Measurements from ENCODE around the gene POLR3H.

Gene POLR3H

DNA sequence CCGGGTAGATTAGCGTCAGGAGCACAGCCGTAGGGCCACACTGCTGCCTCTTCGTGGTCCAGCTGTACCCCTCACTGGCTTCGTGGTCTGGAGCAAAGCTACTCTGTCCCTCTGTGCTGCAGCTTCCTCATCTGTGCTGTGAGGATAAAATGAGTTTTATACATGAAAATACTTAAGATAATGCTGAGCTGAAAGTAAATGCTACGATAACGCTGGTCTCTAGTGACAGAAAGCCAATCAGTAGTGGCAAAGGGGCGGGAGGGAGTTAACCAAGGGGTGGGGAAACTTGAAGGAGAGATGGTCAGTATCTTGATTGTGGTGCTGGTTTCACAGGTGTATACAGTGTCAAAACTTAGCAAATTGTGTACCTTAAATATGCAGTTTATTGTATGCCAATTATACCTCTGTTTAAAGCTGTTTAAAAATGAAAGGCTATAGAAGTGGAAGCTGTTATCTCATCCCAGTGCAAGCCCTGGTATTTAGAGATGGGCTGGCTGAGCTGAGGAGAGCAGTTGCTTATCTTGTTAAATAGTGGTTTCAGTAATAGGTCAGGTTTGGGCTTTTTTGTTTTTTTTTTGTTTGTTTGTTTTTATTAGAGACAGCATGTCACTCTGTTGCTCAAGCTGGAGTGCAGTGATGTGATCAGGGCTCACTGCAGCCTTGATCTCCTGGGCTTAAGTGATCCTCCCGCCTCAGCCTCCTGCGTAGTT, 38.6 kb downstream of the POLR3H start:
- H3K4me3 ChIP-seq (ENCODE audit: low read length): no peak overlapping the region
- H3K27ac ChIP-seq (ENCODE audit: low read length): no peak overlapping the region
- H3K9ac ChIP-seq (ENCODE audit: low read length): no peak overlapping the region
- no peaks in the 10 kb centered on the region for H3K27me3 ChIP-seq (ENCODE audit: control insufficient read depth, insufficient read depth, low read length)
- peaks cover 38% of the 10 kb centered on the region for H3K36me3 ChIP-seq (ENCODE audit: control insufficient read depth, low read depth, low read length)
- no peaks in the 10 kb centered on the region for H3K4me1 ChIP-seq (ENCODE audit: control insufficient read depth, low read depth, low read length)
- H3K9me3 ChIP-seq (ENCODE audit: control insufficient read depth, low read depth, low read length): no peaks in the 10 kb centered on the region

DNA sequence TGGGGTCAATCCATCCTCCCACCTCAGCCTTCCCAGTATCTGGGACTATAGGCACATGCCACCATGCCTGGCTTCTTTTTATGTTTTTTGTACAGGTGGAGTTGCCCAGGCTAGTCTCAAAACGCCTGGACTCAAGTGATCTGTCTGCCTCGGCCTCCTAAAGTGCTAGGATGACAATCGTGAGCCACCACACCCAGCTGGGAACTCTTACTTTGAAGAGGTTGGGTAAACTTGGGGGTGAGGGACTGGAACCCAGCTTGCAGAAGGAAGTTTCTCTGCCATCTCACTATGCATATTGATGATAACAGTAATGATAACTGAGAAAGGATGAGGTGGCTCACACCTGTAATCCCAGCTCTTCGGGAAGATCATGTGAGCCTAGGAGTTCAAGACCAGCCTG, 39.5 kb downstream of the POLR3H start:
- Histone ChIP-seq H3K27me3 (ENCODE audit: control insufficient read depth, insufficient read depth, low read length) (no peaks in the 10 kb centered on the region), H3K4me1 (ENCODE audit: control insufficient read depth, low read depth, low read length) (no peaks in the 10 kb centered on the region), H3K9ac (ENCODE audit: low read length) (no peak overlapping the region), H3K4me3 (ENCODE audit: low read length) (no peak overlapping the region), H3K9me3 (ENCODE audit: control insufficient read depth, low read depth, low read length) (no peaks in the 10 kb centered on the region), H3K36me3 (ENCODE audit: control insufficient read depth, low read depth, low read length) (peaks cover 36% of the 10 kb centered on the region), H3K27ac (ENCODE audit: low read length) (no peak overlapping the region)

- no peak overlapping the region for H3K9ac ChIP-seq (ENCODE audit: low read length)
- no peaks in the 10 kb centered on the region for H3K9me3 ChIP-seq (ENCODE audit: control insufficient read depth, low read depth, low read length)
- H3K27ac ChIP-seq (ENCODE audit: low read length): no peak overlapping the region
- no peak overlapping the region for H3K4me3 ChIP-seq (ENCODE audit: low read length)
- H3K4me1 ChIP-seq (ENCODE audit: control insufficient read depth, low read depth, low read length): no peaks in the 10 kb centered on the region
- peaks cover 39% of the 10 kb centered on the region for H3K36me3 ChIP-seq (ENCODE audit: control insufficient read depth, low read depth, low read length)
- no peaks in the 10 kb centered on the region for H3K27me3 ChIP-seq (ENCODE audit: control insufficient read depth, insufficient read depth, low read length)
Measured at GRCh38 chr22:41504397-41504796, 39.9 kb downstream of the POLR3H start.

- Histone ChIP-seq H3K27ac (ENCODE audit: low read length) (no peak overlapping the region), H3K4me1 (ENCODE audit: control insufficient read depth, low read depth, low read length) (no peaks in the 10 kb centered on the region), H3K9ac (ENCODE audit: low read length) (no peak overlapping the region), H3K36me3 (ENCODE audit: control insufficient read depth, low read depth, low read length) (peaks cover 22% of the 10 kb centered on the region), H3K27me3 (ENCODE audit: control insufficient read depth, insufficient read depth, low read length) (no peaks in the 10 kb centered on the region), H3K9me3 (ENCODE audit: control insufficient read depth, low read depth, low read length) (no peaks in the 10 kb centered on the region), H3K4me3 (ENCODE audit: low read length) (no peak overlapping the region)
Measured at GRCh38 chr22:41501209-41501608, 43.1 kb downstream of the POLR3H start.

GRCh38 chr22:41500303-41500702, 44.0 kb downstream of the POLR3H start:
- Histone ChIP-seq H3K9ac (ENCODE audit: low read length) (no peak overlapping the region), H3K36me3 (ENCODE audit: control insufficient read depth, low read depth, low read length) (peaks cover 22% of the 10 kb centered on the region), H3K27me3 (ENCODE audit: control insufficient read depth, insufficient read depth, low read length) (no peaks in the 10 kb centered on the region), H3K27ac (ENCODE audit: low read length) (no peak overlapping the region), H3K4me3 (ENCODE audit: low read length) (no peak overlapping the region), H3K9me3 (ENCODE audit: control insufficient read depth, low read depth, low read length) (no peaks in the 10 kb centered on the region), H3K4me1 (ENCODE audit: control insufficient read depth, low read depth, low read length) (no peaks in the 10 kb centered on the region)

GRCh38 chr22:41499624-41500280, 44.5 kb downstream of the POLR3H start:
- H3K4me1 ChIP-seq (ENCODE audit: control insufficient read depth, low read depth, low read length): no peaks in the 10 kb centered on the region
- H3K4me3 ChIP-seq (ENCODE audit: low read length): no peak overlapping the region
- no peak overlapping the region for H3K27ac ChIP-seq (ENCODE audit: low read length)
- H3K36me3 ChIP-seq (ENCODE audit: control insufficient read depth, low read depth, low read length): peaks cover 20% of the 10 kb centered on the region
- H3K9ac ChIP-seq (ENCODE audit: low read length): no peak overlapping the region
- no peaks in the 10 kb centered on the region for H3K27me3 ChIP-seq (ENCODE audit: control insufficient read depth, insufficient read depth, low read length)
- H3K9me3 ChIP-seq (ENCODE audit: control insufficient read depth, low read depth, low read length): no peaks in the 10 kb centered on the region

- Histone ChIP-seq H3K4me1 (ENCODE audit: control insufficient read depth, low read depth, low read length) (no peaks in the 10 kb centered on the region), H3K36me3 (ENCODE audit: control insufficient read depth, low read depth, low read length) (peaks cover 19% of the 10 kb centered on the region), H3K4me3 (ENCODE audit: low read length) (no peak overlapping the region), H3K9me3 (ENCODE audit: control insufficient read depth, low read depth, low read length) (no peaks in the 10 kb centered on the region), H3K9ac (ENCODE audit: low read length) (no peak overlapping the region), H3K27me3 (ENCODE audit: control insufficient read depth, insufficient read depth, low read length) (no peaks in the 10 kb centered on the region), H3K27ac (ENCODE audit: low read length) (no peak overlapping the region)
Measured at GRCh38 chr22:41498303-41498835, 45.9 kb downstream of the POLR3H start.

DNA sequence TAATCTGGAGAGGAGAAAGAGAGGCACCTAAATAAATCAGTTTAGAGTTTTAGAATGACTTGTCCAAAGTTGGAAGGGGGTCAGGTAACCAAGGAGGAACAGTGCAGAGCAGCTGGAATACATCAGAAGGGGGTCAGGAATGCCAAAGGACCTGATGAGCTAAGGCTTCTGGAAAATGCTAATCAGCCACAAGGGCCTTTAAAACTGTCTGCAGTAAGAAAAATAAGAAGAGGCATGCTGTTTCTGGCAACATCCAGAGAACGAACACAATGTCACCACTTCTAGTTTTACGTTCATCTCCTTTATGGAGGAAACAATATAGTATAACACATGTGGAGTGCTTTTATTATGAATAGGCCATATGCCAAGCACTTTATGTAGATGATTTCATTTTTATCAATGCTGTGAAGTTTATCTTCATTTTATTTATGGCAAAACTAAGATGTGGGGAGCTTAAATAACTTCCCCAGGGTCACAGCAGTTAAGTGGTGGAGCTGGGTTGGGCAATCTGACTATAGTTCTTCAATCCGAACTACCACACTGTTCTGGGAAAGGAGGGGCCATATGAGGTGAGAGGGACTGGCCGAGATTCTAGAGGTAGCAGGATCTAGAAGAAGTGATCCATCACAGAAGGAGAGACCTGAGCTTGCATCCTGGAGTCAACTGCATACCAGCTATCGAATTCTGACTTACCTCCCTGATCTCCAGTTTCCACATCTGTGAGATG, 52.7 kb downstream of the POLR3H start:
- H3K4me3 ChIP-seq (ENCODE audit: low read length): no peak overlapping the region
- no peak overlapping the region for H3K27ac ChIP-seq (ENCODE audit: low read length)
- H3K9me3 ChIP-seq (ENCODE audit: control insufficient read depth, low read depth, low read length): no peaks in the 10 kb centered on the region
- peaks cover 38% of the 10 kb centered on the region for H3K4me1 ChIP-seq (ENCODE audit: control insufficient read depth, low read depth, low read length)
- no peaks in the 10 kb centered on the region for H3K27me3 ChIP-seq (ENCODE audit: control insufficient read depth, insufficient read depth, low read length)
- H3K9ac ChIP-seq (ENCODE audit: low read length): no peak overlapping the region
- H3K36me3 ChIP-seq (ENCODE audit: control insufficient read depth, low read depth, low read length): no peaks in the 10 kb centered on the region

- Histone ChIP-seq H3K27me3 (ENCODE audit: control insufficient read depth, insufficient read depth, low read length) (no peaks in the 10 kb centered on the region), H3K4me3 (ENCODE audit: low read length) (no peak overlapping the region), H3K9ac (ENCODE audit: low read length) (no peak overlapping the region), H3K27ac (ENCODE audit: low read length) (no peak overlapping the region), H3K36me3 (ENCODE audit: control insufficient read depth, low read depth, low read length) (no peaks in the 10 kb centered on the region), H3K9me3 (ENCODE audit: control insufficient read depth, low read depth, low read length) (no peaks in the 10 kb centered on the region), H3K4me1 (ENCODE audit: control insufficient read depth, low read depth, low read length) (peaks cover 38% of the 10 kb centered on the region)
Measured at GRCh38 chr22:41488596-41489385, 55.5 kb downstream of the POLR3H start.

- H3K27ac ChIP-seq (ENCODE audit: low read length): no peak overlapping the region
- no peak overlapping the region for H3K4me3 ChIP-seq (ENCODE audit: low read length)
- no peak overlapping the region for H3K9ac ChIP-seq (ENCODE audit: low read length)
- H3K36me3 ChIP-seq (ENCODE audit: control insufficient read depth, low read depth, low read length): no peaks in the 10 kb centered on the region
- H3K27me3 ChIP-seq (ENCODE audit: control insufficient read depth, insufficient read depth, low read length): no peaks in the 10 kb centered on the region
- H3K9me3 ChIP-seq (ENCODE audit: control insufficient read depth, low read depth, low read length): no peaks in the 10 kb centered on the region
- peaks cover 39% of the 10 kb centered on the region for H3K4me1 ChIP-seq (ENCODE audit: control insufficient read depth, low read depth, low read length)
Measured at GRCh38 chr22:41488076-41488475, 56.2 kb downstream of the POLR3H start.
